ENCODE measurements around the gene CYB5RL.

The CYB5RL gene

GRCh38 chr1:54173681-54174080, 26.1 kb downstream of the CYB5RL start:
- DNase-seq (ENCODE audit: low spot score) = no peak
- no peak for TF ChIP-seq CTCF (IDR thresholded peaks at IDR 0.05; ENCODE audit: extremely low read depth, missing control alignments)

GRCh38 chr1:54172614-54173599, 26.9 kb downstream of the CYB5RL start:
- no peak for TF ChIP-seq CTCF (IDR thresholded peaks at IDR 0.05; ENCODE audit: extremely low read depth, missing control alignments)
- no peak for DNase-seq (ENCODE audit: low spot score)

- no peak for TF ChIP-seq CTCF (IDR thresholded peaks at IDR 0.05; ENCODE audit: extremely low read depth, missing control alignments)
- DNase-seq (ENCODE audit: low spot score) = no peak
Measured at GRCh38 chr1:54171606-54172005, 28.2 kb downstream of the CYB5RL start.

GRCh38 chr1:54171016-54171415, 28.8 kb downstream of the CYB5RL start:
- TF ChIP-seq CTCF (IDR thresholded peaks at IDR 0.05; ENCODE audit: extremely low read depth, missing control alignments) = no peak

GRCh38 chr1:54169068-54169467, 30.8 kb downstream of the CYB5RL start:
- TF ChIP-seq CTCF (IDR thresholded peaks at IDR 0.05; ENCODE audit: extremely low read depth, missing control alignments) = no peak
- DNase-seq (ENCODE audit: low spot score) = no peak

More at GRCh38 chr1:54171016-54171415, 28.8 kb downstream of the CYB5RL start:
- DNase-seq (ENCODE audit: low spot score) = no peak

- no peak for DNase-seq (ENCODE audit: low spot score)
- TF ChIP-seq CTCF (IDR thresholded peaks at IDR 0.05; ENCODE audit: extremely low read depth, missing control alignments) = no peak
Measured at GRCh38 chr1:54168206-54168965, 31.4 kb downstream of the CYB5RL start.
